Suprapubic skin (tissue), 4 donors: ENCODE data around the gene OAF. TPM values are rescaled to one million over a fixed set of nuclear protein-coding genes. Genes with fewer than 3 reads are reported as not detected.
A peak's percentile ranks its signal among the peaks of the same experiment; 100 is the strongest.
"Not testable (repeated sequence)": the region's sequence is repeated elsewhere in the genome, so short reads cannot be mapped to it uniquely, and the experiment has no call there.

Experiments
- DNase-seq, 2 donors: peaks; one replicate each; pipeline ENCODE4 v3.0.0-alpha.2; 2019; ENCODE audit warnings: low spot score in 2 of 2
- H3K27ac ChIP-seq: fragments of 200-600 bp; sonication (generic); one replicate; pipeline ENCODE4 v1.5.1; 2019
- H3K27me3 ChIP-seq: fragments of 200-600 bp; sonication (generic); one replicate; pipeline ENCODE4 v1.5.1; 2019
- H3K36me3 ChIP-seq: fragments of 200-600 bp; sonication (generic); one replicate; pipeline ENCODE4 v1.5.1; 2019
- H3K4me1 ChIP-seq: fragments of 200-600 bp; sonication (generic); one replicate; pipeline ENCODE4 v1.5.1; 2019
- H3K4me3 ChIP-seq: fragments of 200-600 bp; sonication (generic); one replicate; pipeline ENCODE4 v1.5.1; 2019; ENCODE audit warnings: mild to moderate bottlenecking
- H3K9me3 ChIP-seq: fragments of 200-600 bp; sonication (generic); one replicate; pipeline ENCODE4 v1.5.1; 2019
- EP300 ChIP-seq: sonication (generic); formaldehyde crosslinking; IDR thresholded peaks from one replicate; pipeline ENCODE4 v1.6.1; 2017; ENCODE audit warnings: antibody characterized with exemption
- POLR2A ChIP-seq, 2 donors: fragments of 450-650 bp; IDR thresholded peaks; one replicate each; pipeline ENCODE4 v1.6.1; 2017; ENCODE audit warnings: antibody characterized with exemption in 2 of 2, mild to moderate bottlenecking in 2 of 2, moderate library complexity in 2 of 2
- POLR2AphosphoS5 ChIP-seq, 3 donors: sonication (generic); formaldehyde crosslinking; IDR thresholded peaks; one replicate each; pipeline ENCODE4 v1.6.1; 2017; ENCODE audit warnings: antibody characterized with exemption in 3 of 3
- WGBS: methylation state at CpG from one replicate; pipeline ENCODE4 v1.1.5; 2018; 5-methylcytosine and 5-hydroxymethylcytosine counted together
- total RNA-seq, 4 donors: library from RNA; depleted of rRNA; stranded (reverse); fragments of >200 nt; gene quantifications; one replicate each; pipeline ENCODE4 v1.1.0, GENCODE V29; 2016
- TF ChIP-seq, protein P1 (sequence below), 2 donors: fragments of 200-600 bp in 1 of 2; fragments of 450-650 bp in 1 of 2; sonication (generic) in 1 of 2; IDR thresholded peaks; one replicate each; pipeline ENCODE4 v1.5.1; 2016 to 2019; ENCODE audit warnings: antibody characterized with exemption in 2 of 2, mild to moderate bottlenecking in 1 of 2, moderate library complexity in 1 of 2

OAF gene
- total RNA-seq, 4 donors from 2014 or later = 5.0 to 13.0 (median 10.8) TPM

- 73% methylated on average over 1 of the region's 1 CpG for WGBS
- peak overlapping the region; percentile 75 for H3K27ac ChIP-seq
- no peak for TF ChIP-seq EP300
- no peak for TF ChIP-seq POLR2A (IDR thresholded peaks at IDR 0.05)
- no peak for TF ChIP-seq POLR2AphosphoS5 (IDR thresholded peaks at IDR 0.05)
- TF ChIP-seq, protein P1, sequence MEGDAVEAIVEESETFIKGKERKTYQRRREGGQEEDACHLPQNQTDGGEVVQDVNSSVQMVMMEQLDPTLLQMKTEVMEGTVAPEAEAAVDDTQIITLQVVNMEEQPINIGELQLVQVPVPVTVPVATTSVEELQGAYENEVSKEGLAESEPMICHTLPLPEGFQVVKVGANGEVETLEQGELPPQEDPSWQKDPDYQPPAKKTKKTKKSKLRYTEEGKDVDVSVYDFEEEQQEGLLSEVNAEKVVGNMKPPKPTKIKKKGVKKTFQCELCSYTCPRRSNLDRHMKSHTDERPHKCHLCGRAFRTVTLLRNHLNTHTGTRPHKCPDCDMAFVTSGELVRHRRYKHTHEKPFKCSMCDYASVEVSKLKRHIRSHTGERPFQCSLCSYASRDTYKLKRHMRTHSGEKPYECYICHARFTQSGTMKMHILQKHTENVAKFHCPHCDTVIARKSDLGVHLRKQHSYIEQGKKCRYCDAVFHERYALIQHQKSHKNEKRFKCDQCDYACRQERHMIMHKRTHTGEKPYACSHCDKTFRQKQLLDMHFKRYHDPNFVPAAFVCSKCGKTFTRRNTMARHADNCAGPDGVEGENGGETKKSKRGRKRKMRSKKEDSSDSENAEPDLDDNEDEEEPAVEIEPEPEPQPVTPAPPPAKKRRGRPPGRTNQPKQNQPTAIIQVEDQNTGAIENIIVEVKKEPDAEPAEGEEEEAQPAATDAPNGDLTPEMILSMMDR (IDR thresholded peaks at IDR 0.05) = no peak
Measured at GRCh38 chr11:120270386-120270785, 59.6 kb downstream of the OAF start.

DNA sequence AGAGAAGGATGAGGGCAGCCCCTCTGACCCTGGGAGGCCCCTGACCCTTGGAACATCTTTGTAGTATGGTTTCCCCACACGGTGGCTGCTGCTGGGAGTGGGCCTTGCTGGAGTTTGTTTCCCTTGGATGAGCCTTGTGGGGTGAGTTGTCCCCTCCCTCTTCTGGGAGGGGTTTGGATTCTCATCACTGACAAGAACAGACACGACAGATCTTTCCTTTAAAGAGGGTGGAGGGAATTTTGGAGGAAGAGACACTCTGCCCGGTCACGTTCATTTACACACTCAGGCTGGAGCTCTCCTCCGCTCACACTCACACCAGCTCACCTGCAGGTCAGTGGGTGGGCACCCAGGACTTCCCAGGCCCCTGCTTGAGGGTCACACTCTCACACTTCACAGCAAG, 60.8 kb downstream of the OAF start:
- DNase-seq = no peak
- Histone ChIP-seq H3K4me1 (peaks cover 17% of the 10 kb centered on the region), H3K27me3 (no peaks in the 10 kb centered on the region), H3K27ac (peak overlapping the region; percentile 75), H3K36me3 (no peaks in the 10 kb centered on the region), H3K4me3 (no peak overlapping the region), H3K9me3 (no peaks in the 10 kb centered on the region)
- 64% methylated on average over 5 of the region's 5 CpGs for WGBS
- no peak for TF ChIP-seq POLR2AphosphoS5 (IDR thresholded peaks at IDR 0.05)
- TF ChIP-seq, protein P1 (IDR thresholded peaks at IDR 0.05) = no peak

More at GRCh38 chr11:120270386-120270785, 59.6 kb downstream of the OAF start:
- no peak overlapping the region for H3K4me3 ChIP-seq
- no peaks in the 10 kb centered on the region for H3K9me3 ChIP-seq
- no peak for DNase-seq
- H3K4me1 ChIP-seq = peaks cover 17% of the 10 kb centered on the region
- H3K27me3 ChIP-seq = no peaks in the 10 kb centered on the region
- no peaks in the 10 kb centered on the region for H3K36me3 ChIP-seq

GRCh38 chr11:120272303-120272702, 61.5 kb downstream of the OAF start:
- no peak overlapping the region for H3K4me3 ChIP-seq
- DNase-seq = no peak
- 56% methylated on average over 2 of the region's 2 CpGs for WGBS
- H3K27me3 ChIP-seq = no peaks in the 10 kb centered on the region
- H3K27ac ChIP-seq = peak overlapping the region; percentile 75
- no peaks in the 10 kb centered on the region for H3K36me3 ChIP-seq
- H3K4me1 ChIP-seq = peaks cover 17% of the 10 kb centered on the region
- no peaks in the 10 kb centered on the region for H3K9me3 ChIP-seq
- TF ChIP-seq, protein P1 (IDR thresholded peaks at IDR 0.05) = no peak
- peak in 1 of 3 donors; percentile 39 for TF ChIP-seq POLR2AphosphoS5 (IDR thresholded peaks at IDR 0.05)

- H3K4me1 ChIP-seq = peaks cover 25% of the 10 kb centered on the region
- no peak overlapping the region for H3K4me3 ChIP-seq
- H3K36me3 ChIP-seq = no peaks in the 10 kb centered on the region
- H3K27ac ChIP-seq = no peak overlapping the region
- WGBS = 92% methylated on average over 2 of the region's 2 CpGs
- no peaks in the 10 kb centered on the region for H3K27me3 ChIP-seq
- no peak for DNase-seq
- TF ChIP-seq, protein P1 (IDR thresholded peaks at IDR 0.05) = no peak
- no peak for TF ChIP-seq POLR2AphosphoS5 (IDR thresholded peaks at IDR 0.05)
- TF ChIP-seq EP300 = no peak
- TF ChIP-seq POLR2A (IDR thresholded peaks at IDR 0.05) = no peak
- no peaks in the 10 kb centered on the region for H3K9me3 ChIP-seq
Measured at GRCh38 chr11:120273432-120273831, 62.6 kb downstream of the OAF start.

DNA sequence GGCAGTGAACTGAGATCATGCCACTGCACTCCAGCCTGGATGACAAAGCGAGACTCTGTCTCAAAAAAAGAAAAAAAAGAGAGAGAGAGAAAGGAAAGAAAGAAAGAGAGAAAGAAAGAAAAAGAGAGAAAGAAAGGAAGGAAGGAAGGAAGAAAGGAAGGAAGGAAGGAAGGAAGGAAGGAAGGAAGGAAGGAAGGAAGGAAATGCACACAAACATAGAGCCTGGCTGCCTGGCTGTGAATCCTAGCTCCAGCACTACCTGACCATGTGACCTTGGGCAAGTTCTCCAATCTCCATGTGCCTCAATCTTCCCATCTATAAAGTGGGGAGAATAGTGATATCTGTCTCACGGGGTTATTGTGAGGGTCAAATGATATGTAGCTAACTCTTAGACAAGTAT, 63.1 kb downstream of the OAF start:
- H3K4me3 ChIP-seq, H3K36me3 ChIP-seq, H3K27ac ChIP-seq, H3K9me3 ChIP-seq, H3K27me3 ChIP-seq, DNase-seq: not testable (repeated sequence)
- WGBS = 98% methylated on average over 2 of the region's 2 CpGs
- peaks cover 25% of the 10 kb centered on the region for H3K4me1 ChIP-seq

DNA sequence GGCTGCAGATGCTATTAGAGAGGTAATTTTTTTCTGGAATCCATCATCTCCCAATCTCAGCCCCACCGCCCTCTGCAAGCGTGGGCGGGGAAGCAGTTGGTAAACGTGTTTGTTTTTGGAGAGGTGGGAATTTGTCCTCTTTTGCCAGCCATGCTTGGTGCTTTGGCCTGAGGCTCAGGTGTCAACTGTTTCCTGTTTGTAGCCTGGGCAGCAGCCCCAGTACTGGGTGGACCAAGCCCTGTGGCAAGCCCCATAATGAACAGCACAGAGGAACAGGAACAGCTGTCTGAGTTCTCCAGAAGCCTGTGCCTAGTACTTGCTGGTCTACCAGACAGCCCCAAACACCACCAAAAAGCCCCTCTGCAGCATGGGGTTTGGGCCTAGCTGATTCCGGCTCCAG, 68.7 kb downstream of the OAF start:
- Histone ChIP-seq H3K9me3 (no peaks in the 10 kb centered on the region), H3K4me1 (peaks cover 33% of the 10 kb centered on the region), H3K36me3 (no peaks in the 10 kb centered on the region), H3K27me3 (no peaks in the 10 kb centered on the region), H3K4me3 (no peak overlapping the region), H3K27ac (peak overlapping the region; percentile 4)
- TF ChIP-seq, protein P1 (IDR thresholded peaks at IDR 0.05) = no peak
- TF ChIP-seq EP300 (no peak), POLR2A (IDR thresholded peaks at IDR 0.05) (no peak), POLR2AphosphoS5 (IDR thresholded peaks at IDR 0.05) (no peak)
- 65% methylated on average over 5 of the region's 5 CpGs for WGBS
- DNase-seq = no peak
